H1 (cell line): ENCODE measurements around the gene RNF39.

Experiments
- CEBPB ChIP-seq: IDR thresholded peaks from 2 replicates; pipeline ENCODE4 v1.6.1; 2012; ENCODE audit warnings: low read depth, low read length
- CTCF ChIP-seq, 3 experiments: IDR thresholded peaks; 1 replicate in 2 of 3; 2 replicates in 1 of 3; pipeline versions ENCODE4 v1.5.1 to v1.6.1; 2011; ENCODE audit warnings: low read length in 3 of 3, mild to moderate bottlenecking in 3 of 3, inconsistent platforms in 2 of 3, low read depth in 1 of 3, moderate library complexity in 1 of 3; ENCODE audit not compliant: insufficient read depth in 1 of 3; ENCODE audit errors: control extremely low read depth in 1 of 3
- EP300 ChIP-seq, 2 experiments: IDR thresholded peaks; 1 replicate in 1 of 2; 2 replicates in 1 of 2; pipeline ENCODE4 v1.6.1; 2011 to 2012; ENCODE audit warnings: low read depth in 2 of 2, low read length in 2 of 2, mild to moderate bottlenecking in 2 of 2, borderline replicate concordance in 1 of 2, inconsistent platforms in 1 of 2, moderate library complexity in 1 of 2
- HDAC6 ChIP-seq: IDR thresholded peaks from one replicate; pipeline ENCODE4 v1.7.1; 2012; ENCODE audit warnings: low read depth, mild to moderate bottlenecking, inconsistent platforms, low read length, moderate library complexity
- JUN ChIP-seq: IDR thresholded peaks from 2 replicates; pipeline ENCODE4 v1.6.1; 2011; ENCODE audit warnings: low read depth, mild to moderate bottlenecking, improper control_type of control experiment, low read length
- KDM5A ChIP-seq: fragments of 200-600 bp; IDR thresholded peaks from 2 replicates; pipeline ENCODE4 v1.7.1; 2012; ENCODE audit warnings: mild to moderate bottlenecking, low read length, inconsistent platforms, mixed read lengths
- MAX ChIP-seq: IDR thresholded peaks from 2 replicates; pipeline ENCODE4 v1.6.1; 2012; ENCODE audit warnings: inconsistent platforms
- RAD21 ChIP-seq, 2 experiments: IDR thresholded peaks in 1 of 2; conservative IDR thresholded peaks in 1 of 2; 2 replicates each; pipeline ENCODE4 v1.6.1; 2011; ENCODE audit warnings: low read depth in 2 of 2, low read length in 2 of 2, improper control_type of control experiment in 1 of 2, inconsistent platforms in 1 of 2, mild to moderate bottlenecking in 1 of 2, moderate library complexity in 1 of 2
- RBBP5 ChIP-seq: IDR thresholded peaks from 2 replicates; pipeline ENCODE4 v1.7.1; 2012; ENCODE audit warnings: low read depth, mild to moderate bottlenecking, inconsistent platforms, low read length, moderate library complexity, borderline replicate concordance
- RXRA ChIP-seq: IDR thresholded peaks from 2 replicates; pipeline ENCODE4 v1.6.1; 2011; ENCODE audit warnings: low read depth, mild to moderate bottlenecking, low read length, moderate library complexity; ENCODE audit not compliant: insufficient read depth
- SAP30 ChIP-seq: fragments of 300-600 bp; sonication (generic); IDR thresholded peaks from 2 replicates; pipeline ENCODE4 v1.7.1; 2012; ENCODE audit warnings: low read length, moderate library complexity, mild to moderate bottlenecking, inconsistent platforms; ENCODE audit not compliant: insufficient read depth, insufficient replicate concordance
- SP4 ChIP-seq: IDR thresholded peaks from 2 replicates; pipeline ENCODE4 v1.6.1; 2012; ENCODE audit warnings: low read length, inconsistent platforms

- TF ChIP-seq CEBPB (no peak), HDAC6 (no peak), MAX (no peak), CTCF (IDR thresholded peaks at IDR 0.05; ENCODE audit: control extremely low read depth in 1 of 3, insufficient read depth in 1 of 3, low read depth in 1 of 3, low read length in 3 of 3) (no peak), RAD21 (IDR thresholded peaks at IDR 0.05 in 1 of 2, conservative IDR thresholded peaks at IDR 0.05 in 1 of 2; ENCODE audit: low read depth in 2 of 2, low read length in 2 of 2) (no peak), JUN (no peak), SAP30 (no peak), RXRA (no peak), RBBP5 (no peak), KDM5A (no peak), EP300 (IDR thresholded peaks at IDR 0.05; ENCODE audit: borderline replicate concordance in 1 of 2, low read depth in 2 of 2, low read length in 2 of 2) (no peak), SP4 (no peak)
Observed at GRCh38 chr6:30122515-30122914, 46.9 kb upstream of the RNF39 start.
